ENCODE results near the gene SBF1.
A peak's percentile ranks its signal among the peaks of the same experiment; 100 is the strongest.

SBF1 gene

GRCh38 chr22:50475652-50476002 lies 792 bp upstream of the SBF1 start:
- Histone ChIP-seq H3K27ac (ENCODE audit: low read depth, low read length) (no peak overlapping the region), H3K36me3 (ENCODE audit: control insufficient read depth in 5 of 5, insufficient read depth in 5 of 5, low read length in 5 of 5) (no peaks in the 10 kb centered on the region), H3K9me3 (ENCODE audit: control insufficient read depth in 5 of 5, low read length in 5 of 5) (no peaks in the 10 kb centered on the region), H3K27me3 (ENCODE audit: control insufficient read depth in 5 of 5, insufficient read depth in 4 of 5, low read length in 5 of 5) (peaks cover 5 to 10% (median 6%) of the 10 kb centered on the region in 5 donors), H3K4me3 (ENCODE audit: low read depth in 1 of 5, low read length in 5 of 5) (peak overlapping the region in 3 of 5 donors; percentile 62 to 70 (median 66)), H3K9ac (ENCODE audit: low read length in 5 of 5) (peak overlapping the region in 4 of 5 donors; percentile 71 to 80 (median 75)), H3K4me1 (ENCODE audit: control insufficient read depth in 5 of 5, insufficient read depth in 5 of 5, low read length in 5 of 5) (peaks cover 10 to 43% (median 40%) of the 10 kb centered on the region in 5 donors)

GRCh38 chr22:50473855-50474671 lies 772 bp downstream of the SBF1 start:
- H3K4me1 ChIP-seq (ENCODE audit: control insufficient read depth in 5 of 5, insufficient read depth in 5 of 5, low read length in 5 of 5): peaks cover 12 to 59% (median 49%) of the 10 kb centered on the region in 5 donors
- peak overlapping the region; percentile 49 to 79 (median 76) for H3K4me3 ChIP-seq (ENCODE audit: low read depth in 1 of 5, low read length in 5 of 5)
- H3K27ac ChIP-seq (ENCODE audit: low read depth, low read length): no peak overlapping the region

GRCh38 chr22:50473088-50473487 lies 1.7 kb downstream of the SBF1 start:
- Histone ChIP-seq H3K27ac (ENCODE audit: low read depth, low read length) (no peak overlapping the region), H3K36me3 (ENCODE audit: control insufficient read depth in 5 of 5, insufficient read depth in 5 of 5, low read length in 5 of 5) (peaks cover 0 to 2% (median under 1%) of the 10 kb centered on the region in 5 donors), H3K27me3 (ENCODE audit: control insufficient read depth in 5 of 5, insufficient read depth in 4 of 5, low read length in 5 of 5) (no peaks in the 10 kb centered on the region), H3K9ac (ENCODE audit: low read length in 5 of 5) (peak overlapping the region; percentile 66 to 87 (median 79)), H3K4me3 (ENCODE audit: low read depth in 1 of 5, low read length in 5 of 5) (peak overlapping the region; percentile 49 to 79 (median 76)), H3K9me3 (ENCODE audit: control insufficient read depth in 5 of 5, low read length in 5 of 5) (no peaks in the 10 kb centered on the region), H3K4me1 (ENCODE audit: control insufficient read depth in 5 of 5, insufficient read depth in 5 of 5, low read length in 5 of 5) (peaks cover 12 to 62% (median 49%) of the 10 kb centered on the region in 5 donors)

More at GRCh38 chr22:50473855-50474671, 772 bp downstream of the SBF1 start:
- no peaks in the 10 kb centered on the region for H3K27me3 ChIP-seq (ENCODE audit: control insufficient read depth in 5 of 5, insufficient read depth in 4 of 5, low read length in 5 of 5)
- peak overlapping the region; percentile 66 to 87 (median 79) for H3K9ac ChIP-seq (ENCODE audit: low read length in 5 of 5)
- H3K9me3 ChIP-seq (ENCODE audit: control insufficient read depth in 5 of 5, low read length in 5 of 5): no peaks in the 10 kb centered on the region
- no peaks in the 10 kb centered on the region for H3K36me3 ChIP-seq (ENCODE audit: control insufficient read depth in 5 of 5, insufficient read depth in 5 of 5, low read length in 5 of 5)

- Histone ChIP-seq H3K36me3 (ENCODE audit: control insufficient read depth in 5 of 5, insufficient read depth in 5 of 5, low read length in 5 of 5) (peaks cover 0 to 13% (median 10%) of the 10 kb centered on the region in 5 donors), H3K4me3 (ENCODE audit: low read depth in 1 of 5, low read length in 5 of 5) (peak overlapping the region in 2 of 5 donors; percentile 9 to 38), H3K27me3 (ENCODE audit: control insufficient read depth in 5 of 5, insufficient read depth in 4 of 5, low read length in 5 of 5) (no peaks in the 10 kb centered on the region), H3K27ac (ENCODE audit: low read depth, low read length) (no peak overlapping the region), H3K9me3 (ENCODE audit: control insufficient read depth in 5 of 5, low read length in 5 of 5) (no peaks in the 10 kb centered on the region), H3K9ac (ENCODE audit: low read length in 5 of 5) (peak overlapping the region in 1 of 5 donors; percentile 80), H3K4me1 (ENCODE audit: control insufficient read depth in 5 of 5, insufficient read depth in 5 of 5, low read length in 5 of 5) (peaks cover 12 to 62% (median 49%) of the 10 kb centered on the region in 5 donors)
Observed at GRCh38 chr22:50471962-50472361, 2.9 kb downstream of the SBF1 start.

- Histone ChIP-seq H3K9me3 (ENCODE audit: control insufficient read depth in 5 of 5, low read length in 5 of 5) (no peaks in the 10 kb centered on the region), H3K4me1 (ENCODE audit: control insufficient read depth in 5 of 5, insufficient read depth in 5 of 5, low read length in 5 of 5) (peaks cover 12 to 62% (median 49%) of the 10 kb centered on the region in 5 donors), H3K4me3 (ENCODE audit: low read depth in 1 of 5, low read length in 5 of 5) (no peak overlapping the region), H3K27me3 (ENCODE audit: control insufficient read depth in 5 of 5, insufficient read depth in 4 of 5, low read length in 5 of 5) (no peaks in the 10 kb centered on the region), H3K27ac (ENCODE audit: low read depth, low read length) (no peak overlapping the region), H3K36me3 (ENCODE audit: control insufficient read depth in 5 of 5, insufficient read depth in 5 of 5, low read length in 5 of 5) (peaks cover 0 to 20% (median 16%) of the 10 kb centered on the region in 5 donors), H3K9ac (ENCODE audit: low read length in 5 of 5) (no peak overlapping the region)
Observed at GRCh38 chr22:50471197-50471847, 3.5 kb downstream of the SBF1 start.

- Histone ChIP-seq H3K9ac (ENCODE audit: low read length in 5 of 5) (peak overlapping the region in 2 of 5 donors; percentile 10 to 41), H3K4me3 (ENCODE audit: low read depth in 1 of 5, low read length in 5 of 5) (no peak overlapping the region), H3K4me1 (ENCODE audit: control insufficient read depth in 5 of 5, insufficient read depth in 5 of 5, low read length in 5 of 5) (peaks cover 12 to 60% (median 48%) of the 10 kb centered on the region in 5 donors), H3K9me3 (ENCODE audit: control insufficient read depth in 5 of 5, low read length in 5 of 5) (no peaks in the 10 kb centered on the region), H3K27me3 (ENCODE audit: control insufficient read depth in 5 of 5, insufficient read depth in 4 of 5, low read length in 5 of 5) (no peaks in the 10 kb centered on the region), H3K27ac (ENCODE audit: low read depth, low read length) (no peak overlapping the region), H3K36me3 (ENCODE audit: control insufficient read depth in 5 of 5, insufficient read depth in 5 of 5, low read length in 5 of 5) (peaks cover 0 to 28% (median 25%) of the 10 kb centered on the region in 5 donors)
Observed at GRCh38 chr22:50470491-50470890, 4.3 kb downstream of the SBF1 start.

GRCh38 chr22:50469377-50470305 lies 5.2 kb downstream of the SBF1 start:
- Histone ChIP-seq H3K36me3 (ENCODE audit: control insufficient read depth in 5 of 5, insufficient read depth in 5 of 5, low read length in 5 of 5) (peaks cover 0 to 36% (median 33%) of the 10 kb centered on the region in 5 donors), H3K4me1 (ENCODE audit: control insufficient read depth in 5 of 5, insufficient read depth in 5 of 5, low read length in 5 of 5) (peaks cover 12 to 56% (median 44%) of the 10 kb centered on the region in 5 donors), H3K9me3 (ENCODE audit: control insufficient read depth in 5 of 5, low read length in 5 of 5) (no peaks in the 10 kb centered on the region), H3K27me3 (ENCODE audit: control insufficient read depth in 5 of 5, insufficient read depth in 4 of 5, low read length in 5 of 5) (no peaks in the 10 kb centered on the region), H3K9ac (ENCODE audit: low read length in 5 of 5) (peak overlapping the region in 2 of 5 donors; percentile 10 to 47), H3K4me3 (ENCODE audit: low read depth in 1 of 5, low read length in 5 of 5) (no peak overlapping the region), H3K27ac (ENCODE audit: low read depth, low read length) (no peak overlapping the region)

GRCh38 chr22:50468626-50469025 lies 6.2 kb downstream of the SBF1 start:
- H3K9ac ChIP-seq (ENCODE audit: low read length in 5 of 5): no peak overlapping the region
- H3K27me3 ChIP-seq (ENCODE audit: control insufficient read depth in 5 of 5, insufficient read depth in 4 of 5, low read length in 5 of 5): no peaks in the 10 kb centered on the region
- no peaks in the 10 kb centered on the region for H3K9me3 ChIP-seq (ENCODE audit: control insufficient read depth in 5 of 5, low read length in 5 of 5)
- H3K36me3 ChIP-seq (ENCODE audit: control insufficient read depth in 5 of 5, insufficient read depth in 5 of 5, low read length in 5 of 5): peaks cover 0 to 47% (median 43%) of the 10 kb centered on the region in 5 donors
- H3K4me1 ChIP-seq (ENCODE audit: control insufficient read depth in 5 of 5, insufficient read depth in 5 of 5, low read length in 5 of 5): peaks cover 11 to 49% (median 39%) of the 10 kb centered on the region in 5 donors
- no peak overlapping the region for H3K27ac ChIP-seq (ENCODE audit: low read depth, low read length)
- H3K4me3 ChIP-seq (ENCODE audit: low read depth in 1 of 5, low read length in 5 of 5): no peak overlapping the region

- Histone ChIP-seq H3K4me3 (ENCODE audit: low read depth in 1 of 5, low read length in 5 of 5) (no peak overlapping the region), H3K9me3 (ENCODE audit: control insufficient read depth in 5 of 5, low read length in 5 of 5) (no peaks in the 10 kb centered on the region), H3K27me3 (ENCODE audit: control insufficient read depth in 5 of 5, insufficient read depth in 4 of 5, low read length in 5 of 5) (no peaks in the 10 kb centered on the region), H3K4me1 (ENCODE audit: control insufficient read depth in 5 of 5, insufficient read depth in 5 of 5, low read length in 5 of 5) (peaks cover 5 to 42% (median 31%) of the 10 kb centered on the region in 5 donors), H3K36me3 (ENCODE audit: control insufficient read depth in 5 of 5, insufficient read depth in 5 of 5, low read length in 5 of 5) (peaks cover 0 to 54% (median 50%) of the 10 kb centered on the region in 5 donors), H3K27ac (ENCODE audit: low read depth, low read length) (no peak overlapping the region), H3K9ac (ENCODE audit: low read length in 5 of 5) (no peak overlapping the region)
Observed at GRCh38 chr22:50467773-50468440, 6.9 kb downstream of the SBF1 start.

Data from subcutaneous abdominal adipose tissue (tissue), 5 donors.